CD14-positive monocyte (primary cell): ENCODE results near the gene TBC1D4. TPM values are rescaled to one million over a fixed set of nuclear protein-coding genes. Genes with fewer than 3 reads are reported as not detected.

ENCODE experiments used
- DNase-seq, 3 donors: peaks; one replicate each; pipeline ENCODE4 v3.0.0-alpha.2; 2011 to 2022
- H2AFZ ChIP-seq: 2 replicates; pipeline ENCODE4 v1.6.0; 2012; ENCODE audit warnings: mild to moderate bottlenecking, low read depth, low read length, inconsistent platforms; ENCODE audit not compliant: insufficient read depth, poor library complexity, severe bottlenecking
- H3K27ac ChIP-seq, 2 donors: 1 replicate in 1 of 2; 2 replicates in 1 of 2; pipeline ENCODE4 v1.5.1; 2012 to 2013; ENCODE audit warnings: low read length in 2 of 2, control low read depth in 1 of 2, inconsistent platforms in 1 of 2, low read depth in 1 of 2, mild to moderate bottlenecking in 1 of 2
- H3K27me3 ChIP-seq, 2 donors: one replicate each; pipeline versions ENCODE4 v1.6.0 to v1.6.1; 2011 to 2013; ENCODE audit warnings: low read length in 2 of 2; ENCODE audit not compliant: control insufficient read depth in 2 of 2, insufficient read depth in 2 of 2
- H3K36me3 ChIP-seq, 2 donors: replicated peaks in 1 of 2; 1 replicate in 1 of 2; 2 replicates in 1 of 2; pipeline versions ENCODE4 v1.5.1 to v1.6.1; 2012 to 2013; ENCODE audit warnings: low read length in 2 of 2, control low read depth in 1 of 2, inconsistent platforms in 1 of 2, mild to moderate bottlenecking in 1 of 2; ENCODE audit not compliant: insufficient read depth in 2 of 2, control insufficient read depth in 1 of 2
- H3K4me1 ChIP-seq, 2 donors: 1 replicate in 1 of 2; 2 replicates in 1 of 2; pipeline versions ENCODE4 v1.5.1 to v1.6.1; 2012 to 2013; ENCODE audit warnings: low read length in 2 of 2, control low read depth in 1 of 2, inconsistent platforms in 1 of 2, mild to moderate bottlenecking in 1 of 2, moderate library complexity in 1 of 2; ENCODE audit not compliant: insufficient read depth in 2 of 2, control insufficient read depth in 1 of 2
- H3K4me2 ChIP-seq: replicated peaks from 2 replicates; pipeline ENCODE3; 2012; ENCODE audit warnings: low read length, moderate library complexity, mild to moderate bottlenecking; ENCODE audit not compliant: poor library complexity, severe bottlenecking; ENCODE audit errors: extremely low read depth
- H3K4me3 ChIP-seq, 3 experiments: fragments of 200-600 bp in 1 of 3; sonication (generic) in 1 of 3; replicated peaks in 1 of 3; 1 replicate in 2 of 3; 2 replicates in 1 of 3; pipeline ENCODE4 v1.5.1; 2011 to 2013; ENCODE audit warnings: low read length in 3 of 3, mild to moderate bottlenecking in 3 of 3, control low read depth in 2 of 3, low read depth in 2 of 3, inconsistent platforms in 1 of 3, moderate library complexity in 1 of 3
- H3K79me2 ChIP-seq: 2 replicates; pipeline ENCODE4 v1.6.0; 2012; ENCODE audit warnings: mild to moderate bottlenecking, control low read depth, inconsistent platforms, low read length, moderate library complexity; ENCODE audit not compliant: insufficient read depth
- H3K9ac ChIP-seq: 2 replicates; pipeline ENCODE4 v1.6.0; 2017; ENCODE audit warnings: low read length, mild to moderate bottlenecking; ENCODE audit not compliant: insufficient read depth, poor library complexity, severe bottlenecking
- H3K9me3 ChIP-seq, 2 donors: replicated peaks in 1 of 2; 1 replicate in 1 of 2; 2 replicates in 1 of 2; pipeline versions ENCODE4 v1.5.1 to v1.6.1; 2012 to 2013; ENCODE audit warnings: low read length in 2 of 2, control low read depth in 1 of 2; ENCODE audit not compliant: control insufficient read depth in 1 of 2, insufficient read depth in 1 of 2
- H4K20me1 ChIP-seq: 2 replicates; pipeline ENCODE4 v1.6.0; 2012; ENCODE audit warnings: mild to moderate bottlenecking, low read length, control low read depth, moderate library complexity; ENCODE audit not compliant: insufficient read depth
- H3K27ac Mint-ChIP-seq, 7 donors: one replicate each; pipeline ENCODE4 v1.8.0; 2020; ENCODE audit warnings: mild to moderate bottlenecking in 7 of 7, mixed read lengths in 7 of 7, moderate library complexity in 6 of 7, inconsistent platforms in 2 of 7
- H3K27me3 Mint-ChIP-seq, 3 donors: one replicate each; pipeline ENCODE4 v1.8.0; 2021 to 2022; ENCODE audit warnings: low read depth in 3 of 3, mild to moderate bottlenecking in 3 of 3, mixed read lengths in 3 of 3, moderate library complexity in 3 of 3, inconsistent platforms in 1 of 3
- H3K36me3 Mint-ChIP-seq, 2 donors: one replicate each; pipeline ENCODE4 v1.8.0; 2020; ENCODE audit warnings: mixed read lengths in 2 of 2, inconsistent platforms in 1 of 2, mild to moderate bottlenecking in 1 of 2
- H3K4me1 Mint-ChIP-seq: one replicate; pipeline ENCODE4 v1.8.0; 2020; ENCODE audit warnings: mild to moderate bottlenecking, mixed read lengths
- H3K4me3 Mint-ChIP-seq, 2 donors: one replicate each; pipeline ENCODE4 v1.8.0; 2020; ENCODE audit warnings: mild to moderate bottlenecking in 2 of 2, mixed read lengths in 2 of 2, moderate library complexity in 1 of 2
- H3K9me3 Mint-ChIP-seq, 7 donors: one replicate each; pipeline ENCODE4 v1.8.0; 2020 to 2022; ENCODE audit warnings: mixed read lengths in 7 of 7, mild to moderate bottlenecking in 6 of 7, moderate library complexity in 6 of 7, inconsistent platforms in 2 of 7
- CTCF ChIP-seq: fragments of 200-600 bp; IDR thresholded peaks from one replicate; pipeline ENCODE4 v1.8.0; 2022; ENCODE audit warnings: antibody characterized with exemption, mild to moderate bottlenecking
- WGBS: methylation state at CpG from one replicate; pipeline ENCODE4 v1.1.5; 2013; ENCODE audit warnings: missing lambda C conversion rate; ENCODE audit not compliant: insufficient coverage; 5-methylcytosine and 5-hydroxymethylcytosine counted together
- intact Hi-C, 2 donors: fragments of 100-400 bp; cut with micrococcal nuclease; formaldehyde crosslinking; loops; one replicate each; pipeline versions ENCODE4 v1.15.0 to v1.15.1; 2023
- polyA plus RNA-seq, 3 donors: library from polyadenylated mRNA; depleted of rRNA in 1 of 3; unstranded in 2 of 3; stranded (reverse) in 1 of 3; fragments of 300-500 nt in 2 of 3; fragments of >200 nt in 1 of 3; fragmentation: Illumina TruSeq in 2 of 3; gene quantifications; 1 replicate in 2 of 3; 2 replicates in 1 of 3; pipeline ENCODE4 v1.2.3, GENCODE V29; 2012 to 2021

The TBC1D4 gene
- polyA plus RNA-seq, 3 donors = 2.0 to 6.7 (median 2.5) TPM

- H2AFZ ChIP-seq = no peak overlapping the region
- peaks cover 8 to 17% of the 10 kb centered on the region in 2 donors for H3K4me1 ChIP-seq
- no peak for DNase-seq
- H3K4me3 ChIP-seq = no peak overlapping the region
- H3K4me1 Mint-ChIP-seq = peaks cover 12% of the 10 kb centered on the region
- no peak overlapping the region for H3K4me3 Mint-ChIP-seq
- H3K27ac ChIP-seq = no peak overlapping the region
- no peaks in the 10 kb centered on the region for H3K36me3 ChIP-seq
- peaks cover 0 to 8% (median 4%) of the 10 kb centered on the region in 7 donors for H3K9me3 Mint-ChIP-seq
- H3K9me3 ChIP-seq = no peaks in the 10 kb centered on the region
- H4K20me1 ChIP-seq = no peaks in the 10 kb centered on the region
- no peaks in the 10 kb centered on the region for H3K27me3 ChIP-seq
- no peak for TF ChIP-seq CTCF
- no peak overlapping the region for H3K4me2 ChIP-seq
- no peaks in the 10 kb centered on the region for H3K79me2 ChIP-seq
- intact Hi-C loops = no loop called here
- no peaks in the 10 kb centered on the region for H3K36me3 Mint-ChIP-seq
- peaks cover 2 to 8% (median 5%) of the 10 kb centered on the region in 3 donors for H3K27me3 Mint-ChIP-seq
- no peak overlapping the region for H3K27ac Mint-ChIP-seq
- H3K9ac ChIP-seq = no peak overlapping the region
Measured at GRCh38 chr13:75493156-75493555, 11.2 kb upstream of the TBC1D4 start.

GRCh38 chr13:75492389-75492788, 10.4 kb upstream of the TBC1D4 start:
- no peak overlapping the region for H3K27ac ChIP-seq
- H3K36me3 ChIP-seq = no peaks in the 10 kb centered on the region
- no peak for TF ChIP-seq CTCF
- H4K20me1 ChIP-seq = no peaks in the 10 kb centered on the region
- 93% methylated on average over 4 of the region's 5 CpGs for WGBS
- no peak overlapping the region for H2AFZ ChIP-seq
- Mint-ChIP-seq H3K36me3 (no peaks in the 10 kb centered on the region), H3K4me3 (no peak overlapping the region), H3K27me3 (peaks cover 2 to 8% (median 5%) of the 10 kb centered on the region in 3 donors), H3K4me1 (peaks cover 12% of the 10 kb centered on the region), H3K9me3 (peaks cover 0 to 8% (median 4%) of the 10 kb centered on the region in 7 donors), H3K27ac (no peak overlapping the region)
- no peak overlapping the region for H3K9ac ChIP-seq
- H3K27me3 ChIP-seq = no peaks in the 10 kb centered on the region
- no peaks in the 10 kb centered on the region for H3K79me2 ChIP-seq
- DNase-seq = peak in 1 of 3 donors; percentile 37
- H3K4me3 ChIP-seq = no peak overlapping the region
- no peaks in the 10 kb centered on the region for H3K9me3 ChIP-seq
- H3K4me2 ChIP-seq = no peak overlapping the region
- intact Hi-C loops = no loop called here
- peaks cover 8 to 17% of the 10 kb centered on the region in 2 donors for H3K4me1 ChIP-seq
